ENCODE results near the gene CTNNBIP1. TPM values are rescaled to one million over a fixed set of nuclear protein-coding genes. Genes with fewer than 3 reads are reported as not detected.

Gene CTNNBIP1
- total RNA-seq, 2 donors from 2014 or later = 65.0 to 69.5 TPM

DNA sequence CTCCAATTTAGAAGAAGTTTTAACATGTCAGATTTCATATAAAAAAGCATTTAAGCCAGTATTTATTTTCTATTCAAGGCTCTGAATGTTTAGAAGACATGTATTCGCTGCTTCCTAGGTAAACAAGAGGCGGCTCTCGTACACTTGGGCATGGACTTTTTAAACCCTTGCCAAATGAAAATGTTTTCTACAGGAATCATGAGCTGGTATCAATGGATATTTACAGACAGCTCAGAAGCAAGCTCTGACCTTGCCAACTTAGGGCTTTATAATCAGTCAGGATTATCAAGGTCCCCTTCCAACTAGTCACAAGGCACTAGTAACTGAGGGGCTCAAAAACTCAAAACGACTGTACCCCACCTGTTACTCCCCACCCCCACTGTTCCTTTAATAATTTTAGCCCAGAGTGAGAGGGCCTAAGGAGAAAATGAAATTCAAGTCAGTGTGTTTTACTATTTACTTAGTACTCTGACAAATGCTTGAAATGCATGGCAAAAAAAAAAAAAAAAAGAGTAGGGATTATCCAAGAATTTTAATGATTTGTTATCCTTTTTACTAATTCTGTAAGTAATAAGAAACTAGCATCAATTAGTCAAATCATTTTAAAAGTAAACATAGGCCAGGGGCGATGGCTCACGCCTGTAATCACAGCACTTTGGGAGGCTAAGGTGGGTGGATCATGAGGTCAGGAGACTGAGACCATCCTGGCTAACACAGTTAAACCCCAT lies 98.7 kb downstream of the CTNNBIP1 start:
- no peak overlapping the region for H3K4me3 Mint-ChIP-seq
- H3K27ac ChIP-seq (ENCODE audit: low read depth, low read length) = no peak overlapping the region
- WGBS, 2 experiments (ENCODE audit: insufficient coverage in 1 of 2, insufficient read length in 1 of 2) = 89 to 98% methylated on average over 4 to 6 of the region's 6 CpGs
- H3K36me3 Mint-ChIP-seq (ENCODE audit: low read depth) = peaks cover 2% of the 10 kb centered on the region
- H3K27ac Mint-ChIP-seq = peak overlapping the region; percentile 60
- no peaks in the 10 kb centered on the region for H3K27me3 ChIP-seq (ENCODE audit: control insufficient read depth, insufficient read depth, low read length, poor library complexity, severe bottlenecking)
- no peak overlapping the region for H3K9ac ChIP-seq (ENCODE audit: extremely low read depth, low read length, poor library complexity, severe bottlenecking)
- H3K4me1 Mint-ChIP-seq = peaks cover 11% of the 10 kb centered on the region
- no peaks in the 10 kb centered on the region for H3K4me1 ChIP-seq (ENCODE audit: control insufficient read depth, insufficient read depth, low read length)
- H3K36me3 ChIP-seq (ENCODE audit: control insufficient read depth, insufficient read depth, low read length) = no peaks in the 10 kb centered on the region
- DNase-seq = no peak
- H3K27me3 Mint-ChIP-seq (ENCODE audit: insufficient read depth) = no peaks in the 10 kb centered on the region
- H3K9me3 ChIP-seq (ENCODE audit: control insufficient read depth, low read length) = no peaks in the 10 kb centered on the region
- no peaks in the 10 kb centered on the region for H3K9me3 Mint-ChIP-seq
- TF ChIP-seq, protein P1, sequence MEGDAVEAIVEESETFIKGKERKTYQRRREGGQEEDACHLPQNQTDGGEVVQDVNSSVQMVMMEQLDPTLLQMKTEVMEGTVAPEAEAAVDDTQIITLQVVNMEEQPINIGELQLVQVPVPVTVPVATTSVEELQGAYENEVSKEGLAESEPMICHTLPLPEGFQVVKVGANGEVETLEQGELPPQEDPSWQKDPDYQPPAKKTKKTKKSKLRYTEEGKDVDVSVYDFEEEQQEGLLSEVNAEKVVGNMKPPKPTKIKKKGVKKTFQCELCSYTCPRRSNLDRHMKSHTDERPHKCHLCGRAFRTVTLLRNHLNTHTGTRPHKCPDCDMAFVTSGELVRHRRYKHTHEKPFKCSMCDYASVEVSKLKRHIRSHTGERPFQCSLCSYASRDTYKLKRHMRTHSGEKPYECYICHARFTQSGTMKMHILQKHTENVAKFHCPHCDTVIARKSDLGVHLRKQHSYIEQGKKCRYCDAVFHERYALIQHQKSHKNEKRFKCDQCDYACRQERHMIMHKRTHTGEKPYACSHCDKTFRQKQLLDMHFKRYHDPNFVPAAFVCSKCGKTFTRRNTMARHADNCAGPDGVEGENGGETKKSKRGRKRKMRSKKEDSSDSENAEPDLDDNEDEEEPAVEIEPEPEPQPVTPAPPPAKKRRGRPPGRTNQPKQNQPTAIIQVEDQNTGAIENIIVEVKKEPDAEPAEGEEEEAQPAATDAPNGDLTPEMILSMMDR (conservative IDR thresholded peaks at IDR 0.05) = no peak
- H3K4me3 ChIP-seq (ENCODE audit: low read length) = no peak overlapping the region

DNA sequence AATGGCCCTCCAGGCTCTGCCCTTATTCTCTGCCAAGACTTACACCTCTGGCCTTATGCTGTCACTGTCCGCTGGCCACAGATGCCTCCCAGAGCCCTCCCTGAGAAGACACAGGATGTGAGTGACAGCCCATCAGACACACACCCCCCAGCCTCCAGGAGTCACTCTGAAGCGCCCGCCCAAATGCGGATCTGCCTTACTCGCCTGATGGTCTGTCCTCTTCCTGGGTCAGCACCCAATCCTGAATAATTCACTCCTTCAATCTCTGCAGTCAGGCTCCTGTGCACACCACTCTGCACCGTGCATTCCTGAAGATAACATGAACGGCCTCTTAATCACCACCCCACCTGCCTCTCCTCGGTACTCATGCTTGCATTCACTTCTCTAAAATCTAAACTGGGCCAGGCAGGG lies 101.0 kb downstream of the CTNNBIP1 start:
- Mint-ChIP-seq H3K27ac (peak overlapping the region; percentile 21), H3K4me3 (no peak overlapping the region), H3K36me3 (ENCODE audit: low read depth) (no peaks in the 10 kb centered on the region), H3K9me3 (no peaks in the 10 kb centered on the region), H3K27me3 (ENCODE audit: insufficient read depth) (no peaks in the 10 kb centered on the region), H3K4me1 (peaks cover 24% of the 10 kb centered on the region)
- DNase-seq = peak; percentile 53
- Histone ChIP-seq H3K4me1 (ENCODE audit: control insufficient read depth, insufficient read depth, low read length) (no peaks in the 10 kb centered on the region), H3K36me3 (ENCODE audit: control insufficient read depth, insufficient read depth, low read length) (no peaks in the 10 kb centered on the region), H3K27me3 (ENCODE audit: control insufficient read depth, insufficient read depth, low read length, poor library complexity, severe bottlenecking) (no peaks in the 10 kb centered on the region), H3K4me3 (ENCODE audit: low read length) (no peak overlapping the region), H3K9ac (ENCODE audit: extremely low read depth, low read length, poor library complexity, severe bottlenecking) (no peak overlapping the region), H3K9me3 (ENCODE audit: control insufficient read depth, low read length) (no peaks in the 10 kb centered on the region), H3K27ac (ENCODE audit: low read depth, low read length) (peak overlapping the region; percentile 53)
- 86 to 87% methylated on average over 1 to 8 of the region's 8 CpGs for WGBS, 2 experiments (ENCODE audit: insufficient coverage in 1 of 2, insufficient read length in 1 of 2)
- TF ChIP-seq, protein P1 (conservative IDR thresholded peaks at IDR 0.05) = no peak

DNA sequence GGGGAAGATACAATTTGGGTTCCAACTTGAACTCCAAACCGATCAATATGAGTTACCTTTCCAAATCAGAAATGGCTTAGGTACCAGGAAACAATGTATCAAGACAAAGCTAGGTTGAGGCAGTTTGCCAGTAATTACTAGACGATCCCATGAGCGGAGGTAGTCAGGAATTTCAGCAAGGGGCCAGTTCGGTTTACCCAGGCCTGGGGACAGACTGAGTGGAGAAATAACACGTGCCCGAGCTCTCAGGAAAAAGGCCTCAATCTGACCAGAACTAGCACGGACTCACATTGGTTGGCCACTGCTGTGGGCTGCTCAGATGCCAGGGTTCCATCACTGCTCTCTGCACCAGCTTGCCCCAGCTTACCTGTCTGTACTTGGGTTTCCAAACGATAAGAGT lies 101.6 kb downstream of the CTNNBIP1 start:
- Histone ChIP-seq H3K4me3 (ENCODE audit: low read length) (no peak overlapping the region), H3K9ac (ENCODE audit: extremely low read depth, low read length, poor library complexity, severe bottlenecking) (no peak overlapping the region), H3K9me3 (ENCODE audit: control insufficient read depth, low read length) (no peaks in the 10 kb centered on the region), H3K27me3 (ENCODE audit: control insufficient read depth, insufficient read depth, low read length, poor library complexity, severe bottlenecking) (no peaks in the 10 kb centered on the region), H3K36me3 (ENCODE audit: control insufficient read depth, insufficient read depth, low read length) (no peaks in the 10 kb centered on the region), H3K27ac (ENCODE audit: low read depth, low read length) (no peak overlapping the region), H3K4me1 (ENCODE audit: control insufficient read depth, insufficient read depth, low read length) (no peaks in the 10 kb centered on the region)
- no peak for DNase-seq
- H3K9me3 Mint-ChIP-seq = no peaks in the 10 kb centered on the region
- TF ChIP-seq, protein P1 (conservative IDR thresholded peaks at IDR 0.05) = no peak
- peaks cover 24% of the 10 kb centered on the region for H3K4me1 Mint-ChIP-seq
- H3K4me3 Mint-ChIP-seq = no peak overlapping the region
- WGBS, 2 experiments (ENCODE audit: insufficient coverage in 1 of 2, insufficient read length in 1 of 2) = 95 to 98% methylated on average over 8 of the region's 8 CpGs
- H3K27ac Mint-ChIP-seq = peak overlapping the region; percentile 21
- H3K36me3 Mint-ChIP-seq (ENCODE audit: low read depth) = no peaks in the 10 kb centered on the region
- no peaks in the 10 kb centered on the region for H3K27me3 Mint-ChIP-seq (ENCODE audit: insufficient read depth)

Measured in endodermal cell (in vitro differentiated cells).